Mesendoderm (in vitro differentiated cells): Measurements from ENCODE around the gene IRAK2.

ENCODE experiments used
- DNase-seq: peaks from one replicate; pipeline ENCODE4 v3.0.0; 2013
- H2AK5ac ChIP-seq: 2 replicates; pipeline ENCODE4 v1.6.1; 2013; ENCODE audit warnings: low read length, inconsistent platforms
- H2BK120ac ChIP-seq: 2 replicates; pipeline ENCODE4 v1.6.1; 2013; ENCODE audit warnings: low read depth, mild to moderate bottlenecking, low read length, moderate library complexity, mixed read lengths
- H2BK15ac ChIP-seq: replicated peaks from 2 replicates; pipeline ENCODE4 v1.6.1; 2013; ENCODE audit warnings: low read depth, mild to moderate bottlenecking, moderate library complexity
- H2BK5ac ChIP-seq: 2 replicates; pipeline ENCODE4 v1.6.1; 2013; ENCODE audit warnings: low read length, inconsistent platforms
- H3K18ac ChIP-seq: 2 replicates; pipeline ENCODE4 v1.6.1; 2013; ENCODE audit warnings: mild to moderate bottlenecking, low read length, mixed read lengths
- H3K23ac ChIP-seq: one replicate; pipeline ENCODE4 v1.6.1; 2013; ENCODE audit warnings: low read length
- H3K27ac ChIP-seq: 2 replicates; pipeline ENCODE4 v1.5.1; 2013; ENCODE audit warnings: low read depth, mild to moderate bottlenecking, inconsistent platforms, low read length, moderate library complexity
- H3K27me3 ChIP-seq: 2 replicates; pipeline ENCODE4 v1.6.1; 2013; ENCODE audit warnings: low read length, control low read depth, mild to moderate bottlenecking, inconsistent platforms; ENCODE audit not compliant: insufficient read depth, poor library complexity
- H3K36me3 ChIP-seq: 2 replicates; pipeline ENCODE4 v1.6.1; 2013; ENCODE audit warnings: low read length, inconsistent platforms; ENCODE audit not compliant: control insufficient read depth, insufficient read depth
- H3K4ac ChIP-seq: one replicate; pipeline ENCODE4 v1.6.1; 2013; ENCODE audit warnings: low read depth, mild to moderate bottlenecking, low read length, moderate library complexity
- H3K4me1 ChIP-seq: 2 replicates; pipeline ENCODE4 v1.6.1; 2013; ENCODE audit warnings: low read depth, low read length, inconsistent platforms; ENCODE audit not compliant: control insufficient read depth
- H3K4me2 ChIP-seq: 2 replicates; pipeline ENCODE4 v1.6.1; 2013; ENCODE audit warnings: low read length
- H3K4me3 ChIP-seq: 2 replicates; pipeline ENCODE4 v1.5.1; 2013; ENCODE audit warnings: mild to moderate bottlenecking, low read length
- H3K56ac ChIP-seq: one replicate; pipeline ENCODE4 v1.6.1; 2013; ENCODE audit warnings: low read length
- H3K79me1 ChIP-seq: 2 replicates; pipeline ENCODE4 v1.6.1; 2013; ENCODE audit warnings: low read length, inconsistent platforms
- H3K79me2 ChIP-seq: 2 replicates; pipeline ENCODE4 v1.6.1; 2013; ENCODE audit warnings: mild to moderate bottlenecking, low read length; ENCODE audit not compliant: control insufficient read depth, insufficient read depth
- H3K9ac ChIP-seq: 2 replicates; pipeline ENCODE4 v1.6.1; 2013; ENCODE audit warnings: low read length, inconsistent platforms
- H4K5ac ChIP-seq: one replicate; pipeline ENCODE4 v1.6.1; 2013; ENCODE audit warnings: low read length
- H4K8ac ChIP-seq: one replicate; pipeline ENCODE4 v1.6.1; 2013; ENCODE audit warnings: low read depth, mild to moderate bottlenecking, control low read depth, low read length, moderate library complexity
- WGBS: extraction: QIAGEN DNeasy Blood & Tissue Kit; methylation state at CpG from one replicate; pipeline ENCODE4 v1.1.7; 2013; ENCODE audit warnings: low lambda C conversion rate, missing lambda C conversion rate; ENCODE audit not compliant: insufficient coverage; ENCODE audit errors: extremely low coverage; 5-methylcytosine and 5-hydroxymethylcytosine counted together

Gene IRAK2

DNA sequence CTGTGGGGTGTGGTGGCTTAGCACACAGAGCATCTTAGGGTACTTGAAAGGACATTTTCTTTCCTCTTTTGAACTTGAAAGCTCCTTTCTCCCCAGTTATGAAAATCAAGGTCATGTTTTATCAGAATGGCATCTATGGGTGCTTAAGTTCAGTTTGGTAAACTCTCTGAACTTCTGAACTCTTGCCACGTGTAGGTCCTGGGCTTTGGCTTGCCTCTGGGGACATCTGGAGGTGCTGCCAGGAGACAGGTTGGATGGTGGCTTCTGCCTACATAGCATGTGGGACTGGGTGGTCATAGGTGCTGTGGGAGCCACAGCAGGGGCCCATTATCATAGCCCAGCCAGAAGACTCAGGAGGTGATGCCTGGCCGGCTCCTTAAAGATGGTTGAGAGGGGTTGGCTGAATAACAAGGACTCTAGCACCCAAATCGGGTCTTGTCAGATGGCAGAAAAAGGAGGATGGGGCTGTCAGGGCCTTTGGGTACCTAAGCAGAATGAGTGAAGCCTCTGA is 112.5 kb downstream of the IRAK2 start:
- Histone ChIP-seq H3K27me3 (no peaks in the 10 kb centered on the region), H3K18ac (no peak overlapping the region), H2BK15ac (no peak overlapping the region), H3K27ac (no peak overlapping the region), H3K23ac (no peak overlapping the region), H4K5ac (no peak overlapping the region), H2BK120ac (no peak overlapping the region), H2AK5ac (no peak overlapping the region), H3K56ac (no peak overlapping the region), H3K4ac (no peak overlapping the region), H3K79me2 (peaks cover 4% of the 10 kb centered on the region), H3K79me1 (peaks cover 4% of the 10 kb centered on the region), H3K4me3 (no peak overlapping the region), H3K4me1 (no peaks in the 10 kb centered on the region), H3K9ac (no peak overlapping the region), H3K36me3 (no peaks in the 10 kb centered on the region), H3K4me2 (no peak overlapping the region), H2BK5ac (no peak overlapping the region), H4K8ac (no peak overlapping the region)
- no CpG with 5 or more reads among the region's 3 CpGs for WGBS
- no peak for DNase-seq

DNA sequence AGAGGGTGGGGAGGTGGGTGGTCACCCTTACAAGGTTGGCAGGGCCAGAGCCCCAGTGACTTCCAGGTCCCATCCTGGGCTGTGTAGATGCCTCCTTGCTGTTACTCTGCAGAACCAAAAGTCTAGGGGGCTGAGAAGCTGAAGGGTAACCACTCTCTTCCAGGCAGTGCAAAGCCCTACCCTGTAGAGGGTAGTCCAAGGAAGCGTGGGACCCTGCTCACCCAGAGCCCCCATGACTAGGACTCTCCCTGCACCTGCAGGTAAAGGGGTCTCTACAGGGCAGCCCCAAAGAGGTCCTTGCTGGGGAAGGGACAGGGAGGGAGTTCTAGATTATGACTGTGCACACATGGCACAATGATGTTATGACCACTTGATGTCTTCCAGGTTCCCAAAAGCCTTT is 113.8 kb downstream of the IRAK2 start:
- DNase-seq: no peak
- H3K18ac ChIP-seq: no peak overlapping the region
- no peak overlapping the region for H2BK120ac ChIP-seq
- H3K79me2 ChIP-seq: peaks cover 1% of the 10 kb centered on the region
- no peaks in the 10 kb centered on the region for H3K27me3 ChIP-seq
- no peak overlapping the region for H4K8ac ChIP-seq
- H3K4me3 ChIP-seq: no peak overlapping the region
- no peaks in the 10 kb centered on the region for H3K36me3 ChIP-seq
- no peak overlapping the region for H2BK15ac ChIP-seq
- H2BK5ac ChIP-seq: no peak overlapping the region
- no CpG with 5 or more reads among the region's 1 CpG for WGBS
- no peak overlapping the region for H3K27ac ChIP-seq
- no peak overlapping the region for H2AK5ac ChIP-seq
- no peak overlapping the region for H4K5ac ChIP-seq
- H3K79me1 ChIP-seq: peaks cover 2% of the 10 kb centered on the region
- H3K4me2 ChIP-seq: no peak overlapping the region
- H3K4ac ChIP-seq: no peak overlapping the region
- no peak overlapping the region for H3K56ac ChIP-seq
- no peak overlapping the region for H3K23ac ChIP-seq
- no peaks in the 10 kb centered on the region for H3K4me1 ChIP-seq
- no peak overlapping the region for H3K9ac ChIP-seq

DNA sequence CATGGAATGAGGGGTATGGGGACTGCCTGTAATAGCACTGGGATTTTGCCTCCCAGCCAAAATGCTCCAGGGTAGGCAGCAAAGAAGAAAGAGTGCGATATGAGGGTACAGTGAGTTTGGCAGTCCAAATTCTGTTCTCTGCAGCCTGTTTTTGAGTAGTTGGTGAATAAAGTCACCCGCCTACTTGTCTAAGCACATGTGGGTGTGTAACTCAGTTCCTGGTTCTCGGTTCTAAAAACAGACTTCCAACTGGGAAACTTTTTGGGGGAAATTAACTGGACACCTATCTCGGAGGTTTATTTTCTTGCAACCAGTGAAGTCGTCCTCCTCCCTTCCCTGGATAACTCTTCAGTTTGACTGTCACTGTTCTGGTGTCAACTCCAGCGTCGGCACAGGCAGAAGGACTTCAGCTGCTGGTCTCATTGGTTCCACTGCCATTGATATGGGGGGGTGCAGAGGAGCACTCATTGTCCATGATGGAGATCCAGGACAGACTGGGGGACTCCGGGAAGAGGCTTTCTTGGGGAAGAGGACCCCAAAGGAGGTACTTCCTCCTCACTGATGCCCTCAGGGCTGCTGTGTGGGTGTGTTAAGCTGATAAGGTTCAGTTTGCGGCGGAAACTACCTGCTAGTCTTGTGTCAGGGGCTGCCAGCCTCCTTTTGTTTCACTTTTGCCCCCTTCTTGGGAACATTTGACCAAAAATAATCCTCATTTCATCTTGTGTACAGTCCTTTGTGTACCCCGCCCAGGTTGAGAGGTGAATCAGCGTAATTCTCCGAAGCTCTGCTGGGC is 114.9 kb downstream of the IRAK2 start:
- H2BK120ac ChIP-seq: no peak overlapping the region
- no CpG with 5 or more reads among the region's 13 CpGs for whole genome bisulfite sequencing
- H2AK5ac ChIP-seq: no peak overlapping the region
- no peak overlapping the region for H3K9ac ChIP-seq
- no peak overlapping the region for H3K23ac ChIP-seq
- H2BK15ac ChIP-seq: no peak overlapping the region
- no peak overlapping the region for H3K18ac ChIP-seq
- no peaks in the 10 kb centered on the region for H3K27me3 ChIP-seq
- no peak overlapping the region for H4K8ac ChIP-seq
- no peak overlapping the region for H3K27ac ChIP-seq
- H3K4ac ChIP-seq: no peak overlapping the region
- DNase-seq: no peak
- H3K79me1 ChIP-seq: no peaks in the 10 kb centered on the region
- no peaks in the 10 kb centered on the region for H3K79me2 ChIP-seq
- no peak overlapping the region for H4K5ac ChIP-seq
- H3K4me3 ChIP-seq: no peak overlapping the region
- no peak overlapping the region for H3K56ac ChIP-seq
- H3K4me1 ChIP-seq: no peaks in the 10 kb centered on the region
- no peaks in the 10 kb centered on the region for H3K36me3 ChIP-seq
- H2BK5ac ChIP-seq: no peak overlapping the region
- no peak overlapping the region for H3K4me2 ChIP-seq

DNA sequence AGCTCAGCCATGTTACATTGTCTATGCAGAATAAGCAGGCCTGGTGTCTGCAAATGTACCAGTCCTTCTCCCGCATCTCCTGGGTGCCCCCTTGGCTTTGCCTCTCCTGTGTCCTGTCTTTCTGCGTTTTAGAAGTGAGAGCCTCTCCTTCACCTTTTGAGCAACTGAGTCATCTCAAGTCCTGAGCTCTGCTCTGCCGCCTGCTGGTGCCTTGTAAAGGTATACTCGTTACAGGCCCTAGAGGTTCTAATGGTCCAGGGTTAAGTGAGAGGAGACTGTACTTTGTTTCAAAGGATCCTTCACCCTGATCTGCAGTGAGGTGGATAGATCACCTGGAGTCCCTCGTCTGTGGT is 115.4 kb downstream of the IRAK2 start:
- Histone ChIP-seq H2BK5ac (no peak overlapping the region), H3K9ac (no peak overlapping the region), H4K8ac (no peak overlapping the region), H3K4ac (no peak overlapping the region), H2BK15ac (no peak overlapping the region), H3K4me1 (no peaks in the 10 kb centered on the region), H3K27ac (no peak overlapping the region), H3K79me1 (no peaks in the 10 kb centered on the region), H2BK120ac (no peak overlapping the region), H2AK5ac (no peak overlapping the region), H3K18ac (no peak overlapping the region), H3K4me2 (no peak overlapping the region), H3K27me3 (no peaks in the 10 kb centered on the region), H3K36me3 (no peaks in the 10 kb centered on the region), H3K79me2 (no peaks in the 10 kb centered on the region), H3K4me3 (no peak overlapping the region), H3K23ac (no peak overlapping the region), H3K56ac (no peak overlapping the region), H4K5ac (no peak overlapping the region)
- no CpG with 5 or more reads among the region's 5 CpGs for WGBS
- DNase-seq: peak; percentile 39

- no CpG with 5 or more reads among the region's 6 CpGs for WGBS
- H3K27me3 ChIP-seq: no peaks in the 10 kb centered on the region
- H4K5ac ChIP-seq: no peak overlapping the region
- no peak for DNase-seq
- H3K4me2 ChIP-seq: no peak overlapping the region
- H3K4ac ChIP-seq: no peak overlapping the region
- H3K56ac ChIP-seq: no peak overlapping the region
- H2BK15ac ChIP-seq: no peak overlapping the region
- H2BK5ac ChIP-seq: no peak overlapping the region
- no peak overlapping the region for H3K18ac ChIP-seq
- no peaks in the 10 kb centered on the region for H3K79me2 ChIP-seq
- H3K36me3 ChIP-seq: no peaks in the 10 kb centered on the region
- H3K4me1 ChIP-seq: no peaks in the 10 kb centered on the region
- no peak overlapping the region for H3K27ac ChIP-seq
- H2BK120ac ChIP-seq: no peak overlapping the region
- no peak overlapping the region for H3K23ac ChIP-seq
- no peak overlapping the region for H4K8ac ChIP-seq
- H3K9ac ChIP-seq: no peak overlapping the region
- no peaks in the 10 kb centered on the region for H3K79me1 ChIP-seq
- H2AK5ac ChIP-seq: no peak overlapping the region
- H3K4me3 ChIP-seq: no peak overlapping the region
These were observed 115.9 kb downstream of the IRAK2 start for GRCh38 chr3:10280571-10280970.

- Histone ChIP-seq H3K4me1 (peaks cover 4% of the 10 kb centered on the region), H2BK15ac (no peak overlapping the region), H3K36me3 (no peaks in the 10 kb centered on the region), H3K56ac (no peak overlapping the region), H3K18ac (no peak overlapping the region), H3K27me3 (no peaks in the 10 kb centered on the region), H2BK120ac (no peak overlapping the region), H4K8ac (no peak overlapping the region), H4K5ac (no peak overlapping the region), H3K79me2 (no peaks in the 10 kb centered on the region), H3K27ac (no peak overlapping the region), H3K4me2 (no peak overlapping the region), H3K4me3 (no peak overlapping the region), H3K23ac (no peak overlapping the region), H3K79me1 (no peaks in the 10 kb centered on the region), H3K9ac (no peak overlapping the region), H3K4ac (no peak overlapping the region), H2BK5ac (no peak overlapping the region), H2AK5ac (no peak overlapping the region)
- WGBS: no CpG with 5 or more reads among the region's 5 CpGs
- no peak for DNase-seq
These were observed 117.2 kb downstream of the IRAK2 start for GRCh38 chr3:10281951-10282350.
